Stimulated activated naive CD8-positive, alpha-beta T cell treated with anti-CD3 and anti-CD28 coated beads, Interleukin-15, amount 100 ng/mL, for 72 hours (primary cell): Measurements from ENCODE around the gene DNAAF2.
A peak's percentile ranks its signal among the peaks of the same experiment; 100 is the strongest.
"Not testable (repeated sequence)": the region's sequence is repeated elsewhere in the genome, so short reads cannot be mapped to it uniquely, and the experiment has no call there.

Experiments
- ATAC-seq: fragments of 150-1000 bp; cut with Tn5 transposase; 2 replicates; pipeline ENCODE4 v1.10.0; 2021; ENCODE audit warnings: mild to moderate bottlenecking, moderate library complexity
- DNase-seq, 2 donors: peaks; one replicate each; pipeline ENCODE4 v3.0.0; 2021 to 2022
- H3K27ac Mint-ChIP-seq, 2 donors: one replicate each; pipeline ENCODE4 v1.8.0; 2022; ENCODE audit warnings: mild to moderate bottlenecking in 2 of 2, mixed read lengths in 2 of 2, moderate library complexity in 2 of 2
- H3K27me3 Mint-ChIP-seq: one replicate; pipeline ENCODE4 v1.8.0; 2022; ENCODE audit warnings: mixed read lengths
- H3K4me1 Mint-ChIP-seq: one replicate; pipeline ENCODE4 v1.8.0; 2022; ENCODE audit warnings: mild to moderate bottlenecking, mixed read lengths
- H3K4me3 Mint-ChIP-seq, 2 donors: one replicate each; pipeline ENCODE4 v1.8.0; 2022; ENCODE audit warnings: mild to moderate bottlenecking in 2 of 2, mixed read lengths in 2 of 2, moderate library complexity in 1 of 2
- H3K9me3 Mint-ChIP-seq, 2 donors: one replicate each; pipeline ENCODE4 v1.8.0; 2022; ENCODE audit warnings: mixed read lengths in 2 of 2

Gene DNAAF2

GRCh38 chr14:49607583-49607982 is 27.5 kb downstream of the DNAAF2 start:
- Mint-ChIP-seq H3K4me3 (no peak overlapping the region), H3K4me1 (peaks cover 13% of the 10 kb centered on the region), H3K27ac (no peak overlapping the region), H3K9me3 (no peaks in the 10 kb centered on the region), H3K27me3 (no peaks in the 10 kb centered on the region)
- DNase-seq (no peak), ATAC-seq (no peak)

- peak; percentile 87 to 92 for DNase-seq
- peak within 1 kb of the TSS; percentile 97 to 100 for H3K27ac Mint-ChIP-seq
- H3K4me1 Mint-ChIP-seq = peaks cover 41% of the 10 kb centered on the region
- no peaks in the 10 kb centered on the region for H3K9me3 Mint-ChIP-seq
- peak within 1 kb of the TSS; percentile 87 to 97 for H3K4me3 Mint-ChIP-seq
- ATAC-seq = peak; percentile 89
- no peaks in the 10 kb centered on the region for H3K27me3 Mint-ChIP-seq
Measured at GRCh38 chr14:49598485-49599300, 36.4 kb downstream of the DNAAF2 start, which contains the start of gene LRR1. TSS of gene LRR1 (plus strand) at chr14:49598940. CDS start at chr14:49599021, 81 bp downstream.

- DNase-seq (no peak), ATAC-seq (no peak)
- Mint-ChIP-seq H3K4me3 (peak overlapping the region; percentile 87 to 97), H3K9me3 (no peaks in the 10 kb centered on the region), H3K4me1 (peaks cover 41% of the 10 kb centered on the region), H3K27ac (peak overlapping the region; percentile 97 to 100), H3K27me3 (no peaks in the 10 kb centered on the region)
Measured at GRCh38 chr14:49598189-49598484, 36.9 kb downstream of the DNAAF2 start.

GRCh38 chr14:49594347-49595091 is 40.5 kb downstream of the DNAAF2 start:
- Mint-ChIP-seq H3K9me3 (no peaks in the 10 kb centered on the region), H3K27me3 (no peaks in the 10 kb centered on the region), H3K4me1 (peaks cover 29% of the 10 kb centered on the region), H3K4me3 (no peak overlapping the region), H3K27ac (no peak overlapping the region)
- no peak for DNase-seq
- ATAC-seq = no peak

- ATAC-seq (no peak), DNase-seq (no peak)
- no peaks in the 10 kb centered on the region for H3K27me3 Mint-ChIP-seq
- no peaks in the 10 kb centered on the region for H3K9me3 Mint-ChIP-seq
- no peak overlapping the region for H3K4me3 Mint-ChIP-seq
- H3K4me1 Mint-ChIP-seq = peaks cover 29% of the 10 kb centered on the region
- H3K27ac Mint-ChIP-seq = no peak overlapping the region
Measured at GRCh38 chr14:49593016-49593415, 42.0 kb downstream of the DNAAF2 start.

GRCh38 chr14:49589387-49589786 is 45.7 kb downstream of the DNAAF2 start:
- Mint-ChIP-seq H3K27ac (no peak overlapping the region), H3K9me3 (no peaks in the 10 kb centered on the region), H3K4me1 (peaks cover 4% of the 10 kb centered on the region), H3K27me3 (no peaks in the 10 kb centered on the region), H3K4me3 (no peak overlapping the region)
- DNase-seq = no peak
- ATAC-seq = no peak

DNA sequence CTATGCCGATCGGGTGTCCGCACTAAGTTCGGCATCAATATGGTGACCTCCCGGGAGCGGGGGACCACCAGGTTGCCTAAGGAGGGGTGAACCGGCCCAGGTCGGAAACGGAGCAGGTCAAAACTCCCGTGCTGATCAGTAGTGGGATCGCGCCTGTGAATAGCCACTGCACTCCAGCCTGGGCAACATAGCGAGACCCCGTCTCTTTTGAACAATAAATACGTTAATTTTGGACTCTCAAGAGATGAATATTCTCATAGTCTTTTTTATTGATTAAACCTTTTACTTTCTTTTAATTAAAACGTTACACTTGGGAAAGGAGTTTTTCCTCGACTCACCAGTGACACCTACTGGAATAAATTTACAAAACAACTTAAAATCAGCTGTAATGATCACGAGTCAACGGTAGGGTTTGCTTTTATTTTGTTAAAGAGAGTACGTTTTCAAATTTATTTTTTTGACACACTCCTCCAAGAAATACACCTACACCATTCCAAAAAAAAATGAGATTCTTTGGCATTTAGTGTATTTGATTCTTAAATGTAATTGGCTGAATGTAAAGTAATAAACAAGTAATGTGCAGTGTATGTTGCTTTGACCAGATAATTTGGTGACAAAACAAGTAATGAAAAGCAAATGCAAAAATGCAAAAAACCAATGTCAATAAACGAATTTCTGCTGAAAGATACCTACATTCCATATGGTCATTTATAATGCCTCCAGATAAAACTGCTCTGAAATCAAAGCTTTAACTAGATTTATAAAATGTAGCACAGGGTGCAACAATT is 48.2 kb downstream of the DNAAF2 start:
- Mint-ChIP-seq H3K27me3 (no peaks in the 10 kb centered on the region), H3K4me1 (peaks cover 28% of the 10 kb centered on the region), H3K27ac (peak overlapping the region; percentile 98 to 100), H3K9me3 (no peaks in the 10 kb centered on the region), H3K4me3 (peak overlapping the region; percentile 93 to 96)
- peak; percentile 66 for ATAC-seq
- peak in 1 of 2 donors; percentile 77 for DNase-seq

GRCh38 chr14:49585803-49586672 is 49.0 kb downstream of the DNAAF2 start, which contains the start of gene RPS29:
TSS of gene RPS29 (minus strand) at chr14:49586380. CDS start at chr14:49586346, 34 bp downstream.
- Mint-ChIP-seq H3K27me3 (no peaks in the 10 kb centered on the region), H3K27ac (peak within 1 kb of the TSS; percentile 98 to 100), H3K4me1 (peaks cover 36% of the 10 kb centered on the region), H3K9me3 (no peaks in the 10 kb centered on the region), H3K4me3 (peak within 1 kb of the TSS; percentile 93 to 96)
- peak; percentile 99 for DNase-seq
- peak; percentile 92 for ATAC-seq

DNA sequence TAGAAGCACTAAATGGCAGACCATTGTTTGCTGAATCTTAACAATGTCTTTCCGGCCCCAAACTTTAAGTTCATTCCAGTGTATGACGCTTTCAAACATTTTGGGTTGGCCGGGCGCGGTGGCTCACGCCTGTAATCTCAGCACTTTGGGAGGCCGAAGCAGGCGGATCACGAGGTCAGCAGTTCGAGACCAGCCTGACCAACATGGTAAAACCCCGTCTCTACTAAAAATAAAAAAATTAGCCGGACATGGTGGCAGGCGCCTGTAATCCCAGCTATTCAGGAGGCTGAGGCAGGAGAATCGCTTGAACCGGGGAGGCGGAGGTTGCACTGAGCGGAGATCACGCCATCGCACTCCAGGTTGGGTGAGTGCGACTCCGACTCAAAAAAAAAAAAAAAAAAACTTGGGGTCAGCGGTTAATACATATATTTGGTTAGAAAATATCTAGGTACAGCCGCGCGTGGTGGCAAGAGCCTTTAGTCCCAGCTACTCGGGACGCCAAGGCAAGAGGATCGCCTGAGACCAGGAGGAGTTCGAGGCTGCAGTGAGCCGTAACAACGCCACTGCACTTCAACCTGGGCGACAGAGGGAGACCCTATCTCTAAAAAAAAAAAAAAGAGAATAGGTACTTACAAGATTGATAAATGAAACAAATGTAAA is 49.9 kb downstream of the DNAAF2 start:
- Mint-ChIP-seq H3K4me1 (peaks cover 43% of the 10 kb centered on the region), H3K27ac (peak overlapping the region; percentile 98 to 100), H3K4me3 (peak overlapping the region; percentile 93 to 96)
- DNase-seq = peak in 1 of 2 donors; percentile 31
- not testable (repeated sequence) for H3K9me3 Mint-ChIP-seq, ATAC-seq, H3K27me3 Mint-ChIP-seq

DNA sequence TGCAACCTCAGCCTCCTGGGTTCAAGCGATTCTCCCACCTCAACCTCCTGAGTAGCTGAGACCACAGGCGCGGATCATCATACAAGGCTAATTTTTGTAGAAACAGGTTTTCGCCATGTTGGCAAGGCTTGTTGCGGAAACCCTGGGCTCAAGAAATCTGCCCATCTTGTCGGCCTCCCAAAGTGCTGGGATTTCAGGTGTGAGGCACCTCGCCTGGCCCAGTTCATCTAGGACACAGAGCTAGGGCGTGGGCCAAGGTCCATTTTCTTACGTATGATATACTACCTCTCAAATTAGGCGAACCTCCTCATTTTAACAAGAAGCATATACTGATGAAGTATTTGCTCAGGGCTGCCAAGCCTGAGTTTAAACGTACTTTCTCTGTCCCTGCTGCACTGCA is 51.0 kb downstream of the DNAAF2 start:
- H3K4me1 Mint-ChIP-seq = peaks cover 53% of the 10 kb centered on the region
- H3K9me3 Mint-ChIP-seq = no peaks in the 10 kb centered on the region
- no peak for DNase-seq
- H3K27ac Mint-ChIP-seq = peak overlapping the region; percentile 98 to 100
- peak overlapping the region; percentile 93 to 96 for H3K4me3 Mint-ChIP-seq
- ATAC-seq = no peak
- H3K27me3 Mint-ChIP-seq = no peaks in the 10 kb centered on the region

DNA sequence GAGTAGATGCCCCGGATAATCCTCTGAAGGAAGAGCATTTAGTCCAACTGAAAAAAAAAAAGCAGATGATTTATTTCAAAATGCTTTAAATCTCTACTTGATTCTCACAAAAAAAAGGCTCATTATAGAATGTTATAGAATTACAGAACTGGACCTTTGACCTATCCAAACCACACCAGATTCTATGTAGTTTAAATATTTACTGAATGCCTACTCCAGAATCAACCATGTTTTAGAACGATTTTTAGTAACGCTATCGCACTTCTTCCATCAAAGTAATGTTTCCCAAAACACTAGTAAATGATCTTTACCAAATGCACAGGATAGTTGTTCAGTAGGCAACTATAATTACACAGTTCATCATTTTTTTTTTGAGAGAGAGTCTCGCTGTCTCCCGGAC is 51.4 kb downstream of the DNAAF2 start:
- Mint-ChIP-seq H3K4me3 (peak overlapping the region; percentile 93 to 96), H3K9me3 (no peaks in the 10 kb centered on the region), H3K4me1 (peaks cover 57% of the 10 kb centered on the region), H3K27ac (peak overlapping the region in 1 of 2 donors; percentile 100), H3K27me3 (no peaks in the 10 kb centered on the region)
- ATAC-seq (no peak), DNase-seq (no peak)

DNA sequence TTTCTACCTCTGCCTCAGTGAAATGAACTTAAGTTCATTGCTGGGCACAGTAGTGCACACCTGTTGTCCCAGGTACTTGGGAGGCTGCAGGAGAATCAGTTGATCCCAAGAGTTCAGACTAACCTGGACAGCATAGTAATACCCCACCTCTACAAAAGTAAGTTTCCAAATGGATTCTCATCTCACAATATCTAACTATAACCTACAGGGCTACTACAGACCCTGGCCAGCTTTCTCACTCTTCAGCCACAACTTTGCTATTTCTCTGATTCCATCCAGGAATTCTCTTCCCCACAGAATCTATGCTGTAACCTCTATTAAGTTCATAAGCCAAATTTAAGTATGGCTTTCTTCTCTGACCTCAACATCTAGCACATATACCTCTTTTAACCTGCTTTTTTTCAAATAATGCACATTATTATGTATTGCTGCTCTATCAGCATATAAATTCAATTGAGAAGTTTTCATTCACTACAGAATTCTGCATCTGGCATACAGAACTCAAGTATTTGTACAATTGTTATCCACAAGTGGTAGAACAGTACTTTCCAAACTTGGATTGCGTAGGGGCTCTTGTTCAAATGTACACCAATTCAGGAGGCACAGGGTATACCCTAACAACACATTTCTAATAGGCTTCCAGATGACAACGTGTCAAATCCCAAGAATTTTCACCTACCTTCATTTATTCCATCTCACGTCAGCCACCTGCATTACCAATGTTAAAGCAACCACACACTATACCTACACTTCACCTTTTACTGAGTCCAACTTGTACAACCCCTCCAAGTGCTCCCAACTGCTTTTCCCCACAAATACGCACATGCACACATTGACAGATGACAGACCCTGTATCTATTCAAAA is 52.7 kb downstream of the DNAAF2 start:
- no peaks in the 10 kb centered on the region for H3K27me3 Mint-ChIP-seq
- peak overlapping the region in 1 of 2 donors; percentile 37 for H3K4me3 Mint-ChIP-seq
- peak overlapping the region; percentile 72 to 73 for H3K27ac Mint-ChIP-seq
- H3K4me1 Mint-ChIP-seq = peaks cover 65% of the 10 kb centered on the region
- H3K9me3 Mint-ChIP-seq = no peaks in the 10 kb centered on the region
- no peak for ATAC-seq
- DNase-seq = no peak

- no peaks in the 10 kb centered on the region for H3K9me3 Mint-ChIP-seq
- no peak for ATAC-seq
- H3K27me3 Mint-ChIP-seq = no peaks in the 10 kb centered on the region
- H3K4me3 Mint-ChIP-seq = no peak overlapping the region
- peak overlapping the region; percentile 38 to 48 for H3K27ac Mint-ChIP-seq
- DNase-seq = no peak
- H3K4me1 Mint-ChIP-seq = peaks cover 70% of the 10 kb centered on the region
Measured at GRCh38 chr14:49581209-49582112, 53.6 kb downstream of the DNAAF2 start.
